ENCODE measurements around the gene MICU1. TPM values are rescaled to one million over a fixed set of nuclear protein-coding genes. Genes with fewer than 3 reads are reported as not detected.

Gene MICU1
- polyA plus RNA-seq, 1 experiment = 61.7 TPM

- Histone ChIP-seq H3K27ac (ENCODE audit: low read depth, low read length) (no peak overlapping the region), H3K27me3 (ENCODE audit: control insufficient read depth, insufficient read depth, low read length) (no peaks in the 10 kb centered on the region), H3K4me3 (ENCODE audit: low read depth, low read length) (no peak overlapping the region), H3K9me3 (ENCODE audit: control insufficient read depth, insufficient read depth, low read length) (no peaks in the 10 kb centered on the region)
- ChIA-PET POLR2A (no interaction called here), CTCF (no interaction called here)
- DNase-seq (ENCODE audit: low read depth, low spot score) = no peak
- no peak for TF ChIP-seq CTCF (IDR thresholded peaks at IDR 0.05; ENCODE audit: low read depth, low read length)
These were observed 19.5 kb upstream of the MICU1 start for GRCh38 chr10:72645263-72645858.

- ChIA-PET POLR2A (no interaction called here), CTCF (interaction anchor here (0.6 kb wide), 1 partner anchor 33 kb away, joined by 3 read pairs; no protein-coding TSS in a partner anchor)
These were observed 16.4 kb upstream of the MICU1 start for GRCh38 chr10:72642318-72642717.

GRCh38 chr10:72639441-72639873 is 13.6 kb upstream of the MICU1 start:
- no peak overlapping the region for H3K27ac ChIP-seq (ENCODE audit: low read depth, low read length)
- no peak for TF ChIP-seq CTCF (IDR thresholded peaks at IDR 0.05; ENCODE audit: low read depth, low read length)
- no peaks in the 10 kb centered on the region for H3K9me3 ChIP-seq (ENCODE audit: control insufficient read depth, insufficient read depth, low read length)
- H3K27me3 ChIP-seq (ENCODE audit: control insufficient read depth, insufficient read depth, low read length) = no peaks in the 10 kb centered on the region
- DNase-seq (ENCODE audit: low read depth, low spot score) = no peak
- ChIA-PET POLR2A (no interaction called here), CTCF (no interaction called here)
- no peak overlapping the region for H3K4me3 ChIP-seq (ENCODE audit: low read depth, low read length)

More at GRCh38 chr10:72642318-72642717, 16.4 kb upstream of the MICU1 start:
- TF ChIP-seq CTCF (IDR thresholded peaks at IDR 0.05; ENCODE audit: low read depth, low read length) = no peak
- no peak for DNase-seq (ENCODE audit: low read depth, low spot score)
- no peak overlapping the region for H3K4me3 ChIP-seq (ENCODE audit: low read depth, low read length)
- no peaks in the 10 kb centered on the region for H3K27me3 ChIP-seq (ENCODE audit: control insufficient read depth, insufficient read depth, low read length)
- H3K9me3 ChIP-seq (ENCODE audit: control insufficient read depth, insufficient read depth, low read length) = no peaks in the 10 kb centered on the region
- H3K27ac ChIP-seq (ENCODE audit: low read depth, low read length) = no peak overlapping the region

GRCh38 chr10:72638586-72639440 is 12.9 kb upstream of the MICU1 start:
- Histone ChIP-seq H3K9me3 (ENCODE audit: control insufficient read depth, insufficient read depth, low read length) (no peaks in the 10 kb centered on the region), H3K27me3 (ENCODE audit: control insufficient read depth, insufficient read depth, low read length) (no peaks in the 10 kb centered on the region), H3K27ac (ENCODE audit: low read depth, low read length) (no peak overlapping the region), H3K4me3 (ENCODE audit: low read depth, low read length) (no peak overlapping the region)
- POLR2A ChIA-PET = no interaction called here
- CTCF ChIA-PET = no interaction called here
- no peak for DNase-seq (ENCODE audit: low read depth, low spot score)
- TF ChIP-seq CTCF (IDR thresholded peaks at IDR 0.05; ENCODE audit: low read depth, low read length) = no peak

- DNase-seq (ENCODE audit: low read depth, low spot score) = no peak
- ChIA-PET POLR2A (interaction anchor here (1.5 kb wide), 1 partner anchor 12 kb away, joined by 5 read pairs; the partner anchor contains the start of gene MICU1), CTCF (interaction anchor here (0.9 kb wide), 1 partner anchor 197 kb away, joined by 4 read pairs; no protein-coding TSS in a partner anchor)
- TF ChIP-seq CTCF (IDR thresholded peaks at IDR 0.05; ENCODE audit: low read depth, low read length) = no peak
- Histone ChIP-seq H3K27me3 (ENCODE audit: control insufficient read depth, insufficient read depth, low read length) (no peaks in the 10 kb centered on the region), H3K9me3 (ENCODE audit: control insufficient read depth, insufficient read depth, low read length) (no peaks in the 10 kb centered on the region), H3K4me3 (ENCODE audit: low read depth, low read length) (no peak overlapping the region), H3K27ac (ENCODE audit: low read depth, low read length) (no peak overlapping the region)
These were observed 11.5 kb upstream of the MICU1 start for GRCh38 chr10:72637398-72637857.
